ENCODE measurements around the gene SLC37A3.

Gene SLC37A3

DNA sequence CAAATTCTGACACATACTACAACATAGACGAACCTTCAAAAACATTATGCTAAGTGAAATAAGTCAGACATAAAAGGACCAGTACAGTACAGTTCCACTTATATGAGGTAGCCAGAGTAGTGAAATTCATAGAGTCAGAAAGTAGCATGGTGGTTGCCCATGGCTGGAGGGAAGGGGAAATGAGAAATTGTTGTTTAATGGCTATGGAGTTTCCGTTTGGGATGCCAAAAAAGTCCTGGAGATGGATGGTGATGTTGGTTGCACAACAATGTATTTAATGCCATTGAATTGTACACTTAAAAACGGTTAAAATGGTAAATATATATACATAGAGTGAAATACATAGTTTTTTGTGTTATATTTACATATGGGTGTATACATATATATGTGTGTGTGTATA, 2.1 kb upstream of the SLC37A3 start:
- no peak for DNase-seq

DNA sequence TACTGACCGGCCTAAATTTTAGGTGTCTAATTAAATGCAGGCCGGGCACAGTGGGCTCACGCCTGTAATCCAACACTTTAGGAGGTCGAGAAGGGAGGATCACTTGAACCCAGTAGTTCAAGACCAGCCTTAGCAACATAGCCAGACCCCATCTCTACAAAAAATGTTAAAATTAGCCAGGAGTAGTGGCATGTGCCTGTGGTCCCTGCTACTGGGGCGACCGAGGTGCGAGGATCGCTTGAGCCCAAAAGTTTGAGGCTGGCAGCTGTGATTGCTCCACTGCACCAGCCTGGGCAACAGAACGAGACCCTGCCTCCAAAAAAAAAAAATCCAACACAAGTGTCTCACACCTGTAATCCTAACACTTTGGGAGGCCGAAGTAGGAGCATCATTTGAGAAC, 491 bp upstream of the SLC37A3 start:
- no peak for DNase-seq

DNA sequence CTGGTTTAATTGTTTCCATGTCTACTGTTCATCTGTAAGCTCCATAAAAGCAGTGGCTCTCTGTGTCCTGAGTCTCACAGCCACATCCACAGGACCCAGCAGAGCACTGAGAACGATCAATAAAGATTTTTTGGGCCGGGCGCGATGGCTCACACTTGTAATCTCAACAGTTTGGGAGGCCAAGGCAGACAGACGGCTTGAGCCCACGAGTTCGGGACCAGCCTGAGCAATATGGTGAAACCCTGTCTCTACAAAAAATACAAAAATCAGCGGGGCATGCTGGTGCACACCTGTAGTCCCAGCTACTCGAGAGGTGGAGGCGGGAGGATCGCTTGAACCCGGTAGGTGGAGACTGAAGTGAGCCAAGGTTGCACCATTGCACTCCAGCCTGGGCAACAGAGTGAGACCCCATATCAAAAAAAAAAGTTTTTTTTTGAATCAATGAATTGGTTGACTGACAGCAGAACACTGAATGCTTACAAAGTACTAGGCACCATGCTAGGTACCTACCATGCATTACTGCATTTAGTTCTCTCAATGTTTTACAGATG, 4.5 kb downstream of the SLC37A3 start:
- no peak for DNase-seq

DNA sequence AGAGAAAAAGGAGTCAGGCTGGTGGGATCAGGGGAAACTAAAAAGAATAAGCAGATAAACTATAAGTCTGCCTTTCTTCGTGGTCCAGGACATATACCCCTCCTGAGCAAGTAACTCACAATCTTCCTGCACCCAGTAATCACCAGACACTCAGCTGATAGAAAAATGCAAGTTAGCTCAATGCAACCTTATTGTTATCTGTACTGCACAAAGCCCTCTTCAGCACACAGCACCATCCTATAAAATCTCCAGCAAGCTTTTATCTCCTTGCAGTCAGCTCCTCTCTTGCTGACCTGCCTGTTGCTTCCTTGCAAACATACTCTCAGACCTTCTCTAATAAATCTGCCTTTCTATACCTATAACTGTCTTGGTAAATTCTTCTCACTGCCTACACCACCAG, 6.7 kb downstream of the SLC37A3 start:
- no peak for DNase-seq

DNA sequence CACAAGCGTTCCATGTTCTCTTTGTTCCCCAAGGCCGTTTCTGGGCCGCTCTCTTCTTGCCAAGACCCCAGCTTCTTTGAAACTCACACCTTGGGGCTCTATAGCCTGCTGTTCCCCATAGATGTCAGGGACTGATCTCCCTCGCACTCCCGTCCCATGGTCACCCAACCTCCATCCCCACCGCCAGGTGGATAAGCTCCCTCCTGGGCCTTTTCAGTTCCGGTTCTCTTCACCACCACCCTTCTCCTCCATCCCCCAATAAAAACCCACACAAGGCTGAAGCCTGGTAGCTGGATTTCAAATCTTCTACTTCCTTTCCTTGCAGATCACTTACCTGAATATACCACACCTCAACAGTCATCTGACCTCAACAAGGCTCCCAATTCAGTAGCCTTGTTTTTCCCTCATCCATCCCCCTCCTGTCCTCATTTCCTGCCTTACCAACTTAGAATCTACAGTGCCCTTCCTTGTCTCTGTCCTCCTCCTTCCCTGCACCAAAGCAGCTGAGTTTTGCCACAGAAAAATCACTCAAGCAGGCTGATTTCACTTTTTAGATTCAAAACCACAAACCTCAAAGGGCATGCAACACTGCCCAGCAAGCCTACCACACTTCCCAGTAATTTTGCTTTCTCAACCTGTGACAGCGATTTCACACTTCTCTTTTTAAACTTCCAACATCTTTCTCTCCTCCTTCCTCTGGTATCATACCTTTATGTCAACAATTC, 7.7 kb downstream of the SLC37A3 start:
- DNase-seq = no peak

DNA sequence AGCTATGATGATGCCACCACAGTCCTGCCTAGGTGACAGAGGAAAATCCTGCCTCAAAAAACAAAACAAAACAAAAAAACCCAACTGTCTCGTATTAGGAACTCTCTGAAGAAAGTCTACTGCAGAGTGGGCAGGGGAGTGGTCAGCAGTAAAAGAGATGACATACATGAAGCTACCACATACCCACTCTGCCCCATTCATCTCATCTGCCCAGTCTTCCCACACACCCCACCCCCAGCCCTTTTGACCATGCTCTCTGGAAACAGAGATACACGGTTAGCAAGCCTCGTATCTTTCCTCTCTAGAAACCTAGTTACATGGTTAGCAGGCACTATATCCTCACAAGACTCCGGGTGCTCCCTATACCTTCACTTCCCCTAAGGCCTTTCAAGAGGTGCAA, 8.3 kb downstream of the SLC37A3 start:
- no peak for DNase-seq

DNA sequence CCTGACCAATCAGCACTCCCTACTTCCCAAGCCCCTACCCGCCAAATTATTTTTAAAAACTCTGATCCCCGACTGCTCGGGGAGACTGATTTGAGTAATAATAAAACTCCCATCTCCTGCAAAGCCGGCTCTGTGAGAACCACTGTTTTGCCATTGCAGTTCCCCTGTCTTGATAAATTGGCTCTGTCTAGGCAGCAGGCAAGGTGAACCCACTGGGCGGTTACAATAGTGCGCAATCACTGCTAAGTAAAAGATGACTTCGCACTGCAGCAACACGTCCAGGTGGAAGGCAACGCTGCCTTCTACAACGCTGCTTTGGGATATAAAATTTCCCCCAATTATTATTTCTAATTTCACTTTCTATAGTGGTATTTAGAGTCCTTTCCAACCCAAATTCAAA, 8.9 kb downstream of the SLC37A3 start:
- DNase-seq = no peak

DNA sequence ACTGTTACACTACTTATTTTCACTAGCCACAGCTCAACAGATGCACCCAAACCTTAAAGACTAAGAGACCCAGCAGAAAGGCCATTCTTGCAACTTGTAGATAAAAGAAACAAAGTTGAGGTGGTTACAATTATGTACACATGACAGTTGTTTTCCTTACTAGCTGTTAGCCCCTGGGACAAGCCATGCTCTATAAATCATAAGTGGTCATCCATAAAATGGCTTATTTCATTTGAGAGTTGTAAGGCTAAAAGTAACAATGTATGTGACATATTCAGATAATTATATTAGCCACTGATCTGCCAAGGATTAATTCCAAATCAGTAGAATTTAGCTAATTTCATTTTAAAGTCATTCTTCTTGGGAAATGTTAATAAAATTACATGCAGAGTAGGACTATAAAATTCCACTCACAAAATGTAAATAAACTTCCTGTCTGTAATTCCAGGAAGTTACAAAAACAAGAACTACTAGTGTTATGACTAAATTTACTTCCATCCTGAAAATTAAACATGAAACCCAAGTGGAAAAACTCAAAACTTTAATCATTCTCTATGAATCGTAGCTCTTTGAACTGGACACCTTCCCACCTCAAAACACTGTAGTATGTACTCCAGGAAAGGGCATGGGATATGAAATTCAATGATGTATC, 13.3 kb downstream of the SLC37A3 start:
- DNase-seq = no peak

DNA sequence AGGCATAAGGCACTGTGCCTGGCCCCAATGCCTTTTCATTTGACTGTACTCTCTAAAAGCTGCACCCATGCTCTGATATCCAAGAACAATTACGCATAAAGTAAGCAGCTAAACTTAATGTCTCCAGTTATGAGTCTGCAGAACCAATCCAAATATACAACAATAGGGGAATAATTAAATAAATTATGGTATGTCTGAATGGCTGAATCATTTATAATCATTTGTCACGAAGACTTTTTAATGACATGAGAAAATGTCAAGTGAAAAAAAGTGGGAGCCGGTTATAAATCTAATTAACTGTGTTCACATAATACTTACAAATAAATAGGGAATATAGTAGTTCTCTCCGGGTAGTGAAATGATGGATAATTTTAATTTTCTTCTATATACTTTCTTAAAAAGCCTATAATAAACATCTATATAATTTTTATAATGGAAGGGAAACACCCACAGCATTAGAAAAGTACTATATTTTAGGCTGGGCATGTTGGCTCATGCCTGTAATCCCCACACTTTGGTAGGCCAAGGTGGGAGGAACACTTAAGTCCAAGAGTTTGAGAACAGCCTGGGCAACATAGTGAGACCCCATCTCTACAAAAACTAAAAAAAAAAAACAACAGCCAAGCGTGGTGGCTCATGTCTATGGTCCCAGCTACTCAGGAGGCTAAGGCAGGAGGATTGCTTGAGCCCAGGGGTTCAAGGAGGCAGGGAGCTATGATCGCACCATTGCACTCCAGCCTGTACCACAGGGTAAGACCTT, 14.2 kb downstream of the SLC37A3 start:
- no peak for DNase-seq

DNA sequence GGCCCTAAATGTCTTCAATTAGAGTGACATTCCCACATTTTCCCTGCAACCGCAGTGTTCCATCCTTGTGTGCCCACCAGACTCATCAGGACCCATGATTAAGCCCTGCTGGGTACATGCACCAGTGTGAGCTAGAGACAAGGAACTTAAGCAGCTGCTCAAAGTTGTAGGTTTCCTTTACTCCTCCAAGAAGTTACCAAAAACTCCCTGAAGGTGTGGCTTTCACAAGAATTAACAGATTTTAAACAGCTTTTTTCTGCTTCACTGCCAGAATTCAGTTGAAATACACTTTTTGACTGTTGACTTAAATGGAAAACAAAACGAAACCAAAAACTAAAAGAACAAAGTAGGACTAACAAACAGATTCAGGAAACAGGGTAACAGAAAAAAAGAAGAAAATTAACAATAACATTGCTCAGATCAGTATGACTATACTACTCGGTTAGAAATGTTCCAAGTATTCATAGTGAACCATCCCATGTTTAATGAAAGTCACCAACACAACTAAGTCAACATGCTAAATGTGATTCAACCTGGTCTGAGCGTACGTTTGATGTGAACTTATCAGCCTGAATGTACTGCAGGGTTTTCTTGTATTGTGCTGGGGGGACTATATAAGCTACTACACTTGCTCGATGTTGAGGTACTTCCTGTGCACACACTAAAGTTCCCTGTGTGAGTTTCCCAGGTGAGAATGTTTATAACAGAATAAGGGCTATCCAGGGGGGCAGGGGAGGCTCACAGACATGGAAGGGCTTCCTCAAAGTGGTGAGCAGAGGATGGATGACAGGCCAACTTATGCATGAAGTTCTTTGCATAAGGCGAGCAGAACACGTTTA, 22.2 kb downstream of the SLC37A3 start:
- no peak for DNase-seq

DNA sequence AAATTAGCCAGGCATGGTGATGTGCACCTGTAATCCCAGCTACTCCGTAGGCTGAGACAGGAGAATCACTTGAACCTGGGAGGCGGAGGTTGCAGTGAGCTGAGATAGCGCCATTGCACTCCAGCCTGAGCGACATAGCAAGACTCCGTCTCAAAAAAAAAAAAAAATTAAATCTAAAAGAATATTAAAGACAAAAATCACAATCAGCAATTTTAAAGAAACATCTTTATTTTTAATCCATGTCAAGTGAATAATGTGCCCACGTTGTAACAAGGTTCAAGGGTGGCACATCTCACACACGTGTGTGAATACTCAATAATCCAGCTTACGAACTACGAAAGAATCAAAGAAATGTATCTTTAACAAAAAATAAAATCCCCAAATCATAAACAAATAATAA, 23.0 kb downstream of the SLC37A3 start:
- DNase-seq = no peak

DNA sequence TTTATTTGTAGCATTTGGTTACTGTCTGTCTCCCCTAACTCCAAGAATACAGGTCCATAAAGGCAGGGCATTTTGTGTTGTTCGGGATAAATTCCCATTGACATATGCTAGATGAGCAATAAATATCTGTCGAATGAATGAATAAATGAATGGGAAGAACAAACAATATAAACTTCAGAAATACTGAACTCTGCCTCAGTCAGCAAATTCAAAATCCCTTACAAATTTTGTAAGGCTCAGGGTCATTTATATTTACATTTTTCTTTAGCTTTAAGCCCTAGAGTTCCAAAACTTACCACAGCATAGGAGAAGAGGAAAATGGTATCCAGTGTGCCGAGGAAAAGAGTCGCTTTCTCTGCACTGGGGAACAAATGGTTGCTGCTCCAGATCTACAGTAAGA, 29.0 kb downstream of the SLC37A3 start:
- DNase-seq = no peak

DNA sequence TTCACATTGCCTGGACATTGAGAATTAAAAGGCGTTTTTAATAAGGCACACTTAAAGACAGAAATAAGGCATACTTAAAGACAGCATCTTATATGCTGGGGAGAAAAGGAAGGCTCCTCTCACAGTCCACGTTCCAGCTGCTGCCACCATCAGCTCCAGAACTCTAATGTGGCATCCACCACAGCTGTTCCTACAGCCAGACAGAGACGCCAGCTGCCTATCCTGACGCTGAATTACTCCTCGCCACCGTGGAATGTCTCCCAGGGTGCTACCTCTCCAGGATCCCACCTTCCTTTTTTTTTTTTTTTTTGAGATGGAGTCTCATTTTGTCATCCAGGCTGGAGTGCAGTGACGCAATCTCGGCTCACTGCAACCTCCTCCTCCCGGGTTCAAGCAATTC, 30.8 kb downstream of the SLC37A3 start:
- no peak for DNase-seq

DNA sequence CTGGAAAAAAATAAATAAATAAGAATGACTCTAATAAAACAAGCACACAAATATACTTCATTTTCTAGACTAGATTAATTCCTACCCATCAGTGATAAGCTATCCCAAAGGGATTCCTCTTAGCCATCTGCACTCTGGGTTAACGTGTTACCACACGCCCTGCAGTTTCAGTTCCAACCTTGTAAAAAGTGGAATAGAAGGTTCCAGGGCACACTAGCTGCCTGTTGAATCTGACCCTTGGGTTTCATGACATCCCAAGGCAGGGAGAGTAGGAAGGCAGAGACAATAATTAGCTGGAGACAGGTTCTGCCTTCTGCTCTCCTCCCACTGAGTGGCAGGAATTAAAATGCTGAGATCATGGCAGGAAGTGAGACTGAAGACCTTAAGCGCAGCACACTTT, 33.5 kb downstream of the SLC37A3 start:
- peak; percentile 41 for DNase-seq

DNA sequence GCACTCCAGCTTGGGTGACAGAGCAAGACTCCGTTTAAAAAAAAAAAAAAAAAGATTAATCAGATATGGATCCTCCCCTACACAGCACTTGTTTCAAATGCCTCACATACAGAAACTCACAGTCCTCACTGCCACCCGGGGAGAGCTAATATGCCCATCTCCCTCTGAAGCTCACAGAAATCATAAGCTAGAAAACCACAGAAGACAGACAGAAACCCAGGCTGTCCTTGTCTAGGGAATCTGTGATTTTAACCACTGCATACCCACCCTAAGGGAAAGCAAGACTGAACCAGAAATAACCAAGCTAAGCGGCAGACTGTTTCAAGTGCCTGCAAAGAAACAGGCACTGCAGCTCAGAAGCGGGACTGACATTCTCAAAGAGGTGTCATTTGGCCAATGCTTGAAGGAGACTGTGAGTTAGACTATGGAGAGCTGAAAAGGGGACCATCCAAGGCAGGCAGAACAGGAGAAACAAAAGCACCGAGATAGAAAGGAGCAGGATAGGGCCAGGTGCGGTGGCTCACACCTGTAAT, 37.6 kb downstream of the SLC37A3 start:
- DNase-seq = no peak

DNA sequence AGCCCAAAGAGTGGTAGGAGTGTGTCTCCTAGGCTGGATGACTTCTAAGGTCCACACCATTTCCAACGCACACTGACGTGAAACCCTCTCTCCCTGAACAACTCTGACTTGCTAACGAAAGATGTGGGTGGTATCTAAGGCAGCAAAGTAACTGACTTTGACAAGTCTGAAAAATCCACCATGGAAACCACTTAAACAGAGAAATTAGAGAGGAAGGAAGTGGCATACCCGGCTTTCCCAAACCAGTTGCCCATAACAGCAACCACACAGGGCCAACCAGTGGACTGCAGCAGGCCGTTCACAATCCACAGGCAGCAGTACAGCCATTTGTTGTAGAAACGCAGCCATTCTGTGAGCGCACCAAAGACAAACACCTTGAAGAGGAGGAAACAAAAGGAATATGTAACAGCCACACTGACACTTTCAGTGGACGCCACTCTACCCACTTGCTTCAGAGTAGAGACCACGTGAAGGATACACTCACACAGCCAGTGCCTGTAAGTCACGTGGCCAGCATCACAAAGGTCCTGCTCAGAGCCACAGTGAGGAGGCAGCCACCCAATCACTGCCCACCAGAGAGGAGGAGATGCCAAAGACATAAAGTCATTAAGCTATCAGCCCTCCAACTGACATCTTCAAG, 39.8 kb downstream of the SLC37A3 start:
- peak; percentile 74 for DNase-seq

DNA sequence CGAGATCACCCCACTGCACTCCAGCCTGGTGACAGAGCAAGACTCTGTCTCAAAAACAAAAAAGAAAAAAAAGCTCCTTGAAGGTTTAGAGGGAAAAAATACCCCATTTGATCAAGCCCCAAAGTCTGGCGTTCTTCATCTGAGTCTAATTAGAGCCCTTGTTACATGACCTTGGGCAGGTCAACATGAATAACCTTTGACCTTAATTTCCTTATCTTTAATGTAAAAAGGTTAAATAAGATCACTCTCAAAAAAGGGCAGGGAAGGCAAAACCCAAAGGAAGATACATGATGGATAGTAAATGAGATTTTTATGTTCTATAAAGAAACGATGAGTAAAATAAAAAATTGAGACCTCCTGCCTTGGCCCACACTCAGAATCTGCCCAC, 40.3 kb downstream of the SLC37A3 start:
- no peak for DNase-seq

DNA sequence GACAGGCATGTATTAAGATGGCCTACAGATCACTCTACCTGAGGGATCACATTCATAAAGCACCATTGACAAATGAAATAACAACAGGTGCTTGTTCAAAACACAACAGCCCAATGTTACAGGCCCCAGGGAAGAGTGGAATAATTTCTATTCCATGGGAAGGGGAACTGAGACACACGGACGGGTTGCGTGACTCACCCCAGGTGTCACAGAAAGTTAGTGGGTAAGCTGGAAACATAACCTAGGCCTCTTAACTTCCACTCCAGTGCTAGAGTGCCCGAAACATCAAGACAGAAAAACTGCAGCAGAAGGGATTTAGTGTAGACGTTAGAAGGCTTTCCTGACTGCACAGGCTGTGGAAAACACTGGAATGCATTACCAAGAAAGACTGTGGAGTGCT, 48.3 kb downstream of the SLC37A3 start:
- DNase-seq = no peak

DNA sequence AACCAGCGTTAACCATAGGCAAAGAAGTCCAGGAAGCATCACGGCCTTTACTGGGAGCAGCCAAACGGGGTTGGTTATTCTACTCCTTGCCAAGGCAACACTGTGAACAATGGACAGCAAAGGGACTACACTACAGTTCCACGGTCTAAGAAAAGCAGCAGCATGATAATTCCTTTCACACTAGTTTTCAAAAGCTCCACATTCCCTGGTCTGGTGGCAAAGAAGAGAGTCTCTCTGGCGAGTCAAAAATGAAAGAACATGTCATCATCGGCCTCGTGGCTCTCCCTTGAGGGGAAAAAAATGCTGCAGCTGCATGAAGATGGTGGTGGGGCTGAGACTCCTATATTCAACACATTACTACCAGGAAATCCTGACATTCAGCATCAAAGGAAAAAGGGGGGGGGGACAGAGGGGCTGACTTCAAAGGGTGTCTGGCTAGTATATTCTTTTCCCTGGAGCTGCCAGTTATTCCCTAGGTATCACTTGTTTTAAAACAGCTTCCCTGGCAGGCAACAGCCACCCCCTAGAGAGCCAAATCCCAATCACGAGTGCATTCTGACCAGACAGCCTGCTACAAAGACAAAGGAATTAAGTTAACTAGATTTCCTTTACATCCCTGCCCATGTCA, 49.1 kb downstream of the SLC37A3 start:
- no peak for DNase-seq

DNA sequence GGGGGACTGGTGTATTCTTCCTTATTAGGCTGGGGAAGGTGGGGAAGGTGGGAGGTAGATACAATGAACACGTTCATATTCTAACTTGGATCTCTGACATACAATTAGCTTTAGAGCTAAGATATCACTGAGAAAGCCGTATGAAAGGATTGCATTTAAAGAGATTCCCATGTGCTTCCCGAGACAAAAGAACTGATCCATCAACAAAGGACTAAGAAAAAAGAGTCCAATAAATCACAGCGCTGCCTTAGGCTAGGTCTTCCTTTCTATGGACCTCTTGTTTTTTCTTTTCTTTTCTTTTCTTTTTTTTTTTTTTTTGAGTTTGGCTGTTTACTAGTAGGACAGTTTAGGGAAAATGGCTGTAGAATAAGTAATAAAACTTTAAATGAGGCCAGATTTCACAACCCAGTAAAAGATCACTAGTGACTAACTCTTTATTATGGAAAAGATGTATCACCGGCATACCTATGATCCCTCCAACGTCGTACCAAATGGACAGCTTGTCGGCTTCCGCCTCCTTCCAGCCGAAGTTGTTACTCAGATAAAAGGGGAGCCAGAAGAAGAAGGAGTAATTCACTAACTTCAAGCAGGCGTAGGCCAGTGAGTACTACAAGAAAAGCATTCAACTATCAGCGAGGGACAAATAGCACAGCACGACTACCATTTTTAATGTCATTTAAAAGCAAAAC, 50.0 kb downstream of the SLC37A3 start:
- DNase-seq = no peak

DNA sequence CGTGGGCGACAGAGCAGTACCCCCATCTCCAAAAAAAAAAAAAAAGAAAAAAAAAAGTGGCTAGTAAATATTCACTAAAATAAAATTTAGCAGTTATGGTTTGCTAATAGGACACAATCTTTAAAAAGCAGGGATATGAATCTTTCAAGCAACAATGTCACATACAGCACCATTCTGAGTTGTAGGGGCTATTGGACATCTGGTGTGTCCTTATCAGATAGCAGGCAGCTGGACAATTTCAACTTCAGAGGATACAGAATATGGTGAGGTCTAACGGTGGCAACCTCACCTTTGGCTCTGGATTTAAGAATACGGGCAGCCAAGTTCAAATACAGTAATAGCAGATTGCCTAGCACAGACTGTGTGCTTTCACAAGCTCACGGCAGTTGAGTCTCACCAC, 51.1 kb downstream of the SLC37A3 start:
- DNase-seq = no peak

Measured in DMS153 (cell line).